Stimulated activated CD8-positive, alpha-beta memory T cell treated with anti-CD3 and anti-CD28 coated beads, Interleukin-15, amount 100 ng/mL, for 24 hours (primary cell): ENCODE measurements around the gene TXNRD2.
A peak's percentile ranks its signal among the peaks of the same experiment; 100 is the strongest.

ENCODE experiments used
- DNase-seq: peaks from one replicate; pipeline ENCODE4 v3.0.0-alpha.2; 2020; ENCODE audit warnings: low read depth

Gene TXNRD2

DNA sequence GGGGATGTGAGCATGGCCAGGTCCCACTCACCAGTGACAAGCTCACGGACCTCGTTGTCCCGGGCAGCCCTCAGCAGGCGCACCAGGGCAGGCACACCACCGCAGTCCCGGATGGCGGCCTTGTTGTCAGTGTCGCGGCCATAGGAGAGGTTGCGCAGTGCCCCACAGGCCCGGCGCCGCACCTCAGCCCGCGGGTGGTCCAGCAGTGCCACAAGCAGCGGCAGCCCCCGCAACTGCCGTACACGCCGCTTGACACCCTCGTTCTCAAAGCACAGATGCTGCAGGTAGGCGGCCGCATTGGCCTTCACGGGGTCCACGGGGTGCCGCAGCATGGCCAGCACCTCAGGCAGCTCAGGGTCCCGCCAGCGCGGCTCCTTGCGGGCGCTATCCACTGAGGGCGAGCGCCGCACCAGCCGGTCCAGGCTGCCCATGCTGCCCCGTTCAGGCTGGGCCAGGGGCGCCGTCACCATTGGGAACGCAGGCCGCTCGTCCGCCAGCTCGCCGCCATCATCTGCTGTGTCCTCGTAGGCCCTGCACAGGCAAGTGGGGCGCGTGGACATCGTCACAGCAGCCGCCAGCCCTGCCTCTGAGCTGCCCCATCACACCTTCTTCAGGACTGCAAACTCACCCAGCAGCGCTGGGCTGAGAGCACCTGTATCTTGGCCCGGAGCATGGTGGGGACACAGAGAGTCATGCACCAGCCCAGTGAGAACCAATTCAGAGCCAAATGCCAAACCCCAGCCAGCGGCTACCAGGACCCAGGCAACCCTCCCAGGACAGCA, 38.3 kb upstream of the TXNRD2 start:
- no peak for DNase-seq

DNA sequence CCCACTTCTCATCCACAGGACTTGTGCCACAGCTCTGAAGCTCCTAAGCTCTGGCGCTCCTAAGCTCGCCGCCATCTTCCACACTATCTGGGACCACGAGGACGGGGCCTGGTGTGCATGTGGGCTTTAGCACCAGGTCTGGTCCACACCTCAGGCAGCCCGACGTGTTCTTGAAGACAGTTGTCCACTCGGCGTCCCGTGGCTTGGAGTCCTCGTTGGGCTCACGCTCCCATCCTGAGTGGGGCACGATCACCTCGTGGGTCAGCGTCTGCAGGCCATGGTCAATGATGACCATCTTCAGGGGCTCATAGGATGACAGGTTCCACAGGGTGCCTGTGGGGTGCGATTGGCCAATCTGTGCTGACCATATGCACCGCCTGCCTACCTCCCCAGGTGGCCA, 37.1 kb upstream of the TXNRD2 start:
- DNase-seq, result no peak

DNA sequence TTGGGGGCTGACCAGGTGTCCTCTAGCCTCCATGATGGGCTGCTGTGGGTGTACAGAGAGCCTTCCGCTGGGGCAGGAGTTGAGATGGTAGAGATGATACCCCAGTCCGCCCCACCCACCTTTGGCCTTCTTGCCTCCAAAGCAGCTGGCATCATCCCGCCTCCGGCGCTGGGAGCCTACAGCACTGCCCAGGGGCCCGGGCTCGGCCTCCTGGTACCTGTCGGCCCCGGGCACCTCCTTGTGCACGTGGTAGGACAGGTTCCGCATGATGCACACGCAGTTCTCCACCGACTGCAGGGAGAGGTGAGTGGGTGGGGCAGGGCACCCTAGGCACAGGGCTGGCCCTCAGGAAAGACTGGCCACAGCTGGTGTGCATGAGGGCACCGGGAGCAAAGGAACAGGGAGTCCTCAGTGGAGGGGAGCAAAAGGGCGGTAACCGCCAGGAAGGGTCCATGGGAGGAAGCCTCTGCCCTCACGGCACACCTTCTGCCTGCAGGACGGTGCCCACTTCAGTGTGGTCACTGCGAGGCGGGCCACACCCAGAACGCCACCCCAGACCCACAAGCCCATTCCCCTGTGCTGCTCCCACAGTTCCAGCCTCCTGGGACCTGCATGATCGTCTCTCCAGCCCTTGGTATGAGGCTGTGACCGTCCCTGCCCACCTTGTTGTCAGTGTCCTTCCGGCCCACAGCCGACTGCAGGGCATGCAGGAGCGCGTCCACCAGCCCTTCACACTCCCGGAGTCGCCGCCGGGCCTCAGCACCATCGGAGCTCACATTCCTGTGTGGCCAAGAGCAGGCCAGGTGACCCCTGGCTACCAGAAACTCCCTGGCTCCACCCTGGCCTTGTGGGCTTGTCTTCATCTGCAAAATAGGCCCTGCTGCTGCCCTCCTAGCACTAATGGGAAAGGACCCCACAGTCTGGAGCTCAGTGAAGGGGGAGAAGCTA, 36.0 kb upstream of the TXNRD2 start:
- no peak for DNase-seq

DNA sequence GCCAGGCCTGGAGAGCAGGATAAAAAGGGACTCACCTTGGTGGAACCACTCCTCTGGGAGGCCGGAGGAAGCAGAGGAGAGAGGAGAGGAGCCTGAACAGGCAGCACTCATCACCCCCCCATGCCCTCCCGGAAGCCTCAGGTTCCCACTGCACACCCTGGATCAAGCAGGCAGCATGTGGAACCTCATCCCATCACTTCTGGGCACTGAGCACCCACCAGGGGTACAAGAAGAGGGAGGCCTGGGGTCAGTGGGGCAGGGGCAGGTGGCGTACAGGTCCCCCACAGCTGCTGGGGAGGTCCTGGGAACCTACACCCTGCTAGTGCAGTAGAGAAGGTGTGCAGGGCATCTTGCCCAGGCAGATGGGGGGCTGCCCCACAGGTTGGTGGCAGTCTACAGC, 35.1 kb upstream of the TXNRD2 start:
- no peak for DNase-seq

DNA sequence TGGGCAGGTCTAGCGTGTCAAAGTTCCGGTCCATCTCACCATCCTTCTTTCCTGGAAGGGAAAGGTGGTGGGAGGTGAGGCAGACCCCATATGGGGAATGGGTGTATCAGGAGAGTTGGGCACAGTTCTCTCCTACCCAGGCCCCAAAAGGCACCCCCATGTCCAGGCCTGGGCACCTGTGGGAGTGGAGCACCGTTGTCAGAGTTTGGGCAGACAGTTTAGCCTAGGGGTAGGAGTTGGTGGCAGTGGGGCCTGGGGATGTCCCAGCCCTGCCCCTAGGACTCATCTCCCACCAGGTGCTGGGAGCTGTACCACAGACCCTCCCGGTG, 34.1 kb upstream of the TXNRD2 start:
- no peak for DNase-seq

DNA sequence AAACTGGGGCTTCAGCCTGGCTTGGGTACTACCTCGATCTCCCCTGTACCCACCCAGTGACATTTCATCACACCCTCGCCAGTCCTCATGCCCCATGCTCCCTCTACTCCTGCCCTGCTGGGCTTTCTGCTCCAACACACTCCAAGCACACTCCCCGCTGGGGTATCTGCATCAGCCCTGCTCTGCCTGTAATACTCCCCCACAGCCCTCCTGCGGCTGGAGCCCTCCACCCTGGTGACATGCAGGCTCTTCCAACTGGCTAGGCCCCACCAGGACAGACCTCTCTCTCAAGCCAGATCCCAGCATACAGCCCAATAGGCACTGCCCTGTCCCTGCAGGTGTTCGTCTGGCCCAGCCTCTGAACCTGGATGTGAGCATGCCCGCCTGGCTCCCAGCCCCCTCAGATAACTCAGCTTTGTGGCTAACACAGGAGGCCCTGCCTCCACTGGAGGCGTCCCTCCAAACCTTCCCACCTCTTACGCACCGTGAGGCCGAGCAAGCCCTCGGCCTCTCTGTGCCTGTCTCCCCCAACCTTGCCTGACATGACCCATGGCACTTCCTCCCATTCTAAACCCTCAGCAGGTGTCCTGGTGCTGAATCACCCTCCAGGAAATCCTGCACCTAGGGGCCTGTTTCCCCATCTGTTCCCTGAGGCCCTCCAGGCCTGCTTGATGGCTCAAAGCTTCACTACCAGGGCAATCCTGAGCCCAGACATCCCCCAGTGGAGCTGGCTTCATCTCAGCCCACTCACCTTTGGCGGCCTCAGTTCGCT, 33.5 kb upstream of the TXNRD2 start:
- no peak for DNase-seq

DNA sequence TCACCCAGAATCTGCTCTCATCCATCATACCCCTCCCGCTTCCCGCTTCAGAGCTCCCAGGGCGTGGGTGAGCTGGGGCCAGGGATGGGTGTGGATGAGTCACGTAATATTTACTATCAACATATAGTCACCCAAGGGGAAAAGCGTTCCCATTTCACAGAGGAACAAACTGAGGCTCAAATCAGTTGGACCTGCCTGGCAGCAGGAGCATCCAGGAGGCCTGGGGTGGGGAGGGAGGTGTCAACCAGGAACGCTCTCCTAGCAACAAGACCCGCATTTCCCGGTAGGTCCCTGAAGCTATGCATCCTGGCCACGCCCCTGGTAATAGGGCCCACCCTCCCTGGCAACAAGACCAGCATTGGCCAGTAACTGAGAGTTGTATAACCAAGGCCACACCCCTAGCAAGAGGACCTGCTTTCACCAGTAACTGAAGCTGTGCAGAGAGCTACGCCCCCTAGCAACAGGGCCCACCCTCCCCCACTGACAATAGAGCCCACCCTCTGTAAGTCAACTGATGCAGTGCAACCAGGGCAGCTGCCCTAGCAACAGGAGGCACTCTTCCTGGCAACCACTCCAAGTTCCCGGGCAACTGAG, 32.7 kb upstream of the TXNRD2 start:
- DNase-seq, result no peak

DNA sequence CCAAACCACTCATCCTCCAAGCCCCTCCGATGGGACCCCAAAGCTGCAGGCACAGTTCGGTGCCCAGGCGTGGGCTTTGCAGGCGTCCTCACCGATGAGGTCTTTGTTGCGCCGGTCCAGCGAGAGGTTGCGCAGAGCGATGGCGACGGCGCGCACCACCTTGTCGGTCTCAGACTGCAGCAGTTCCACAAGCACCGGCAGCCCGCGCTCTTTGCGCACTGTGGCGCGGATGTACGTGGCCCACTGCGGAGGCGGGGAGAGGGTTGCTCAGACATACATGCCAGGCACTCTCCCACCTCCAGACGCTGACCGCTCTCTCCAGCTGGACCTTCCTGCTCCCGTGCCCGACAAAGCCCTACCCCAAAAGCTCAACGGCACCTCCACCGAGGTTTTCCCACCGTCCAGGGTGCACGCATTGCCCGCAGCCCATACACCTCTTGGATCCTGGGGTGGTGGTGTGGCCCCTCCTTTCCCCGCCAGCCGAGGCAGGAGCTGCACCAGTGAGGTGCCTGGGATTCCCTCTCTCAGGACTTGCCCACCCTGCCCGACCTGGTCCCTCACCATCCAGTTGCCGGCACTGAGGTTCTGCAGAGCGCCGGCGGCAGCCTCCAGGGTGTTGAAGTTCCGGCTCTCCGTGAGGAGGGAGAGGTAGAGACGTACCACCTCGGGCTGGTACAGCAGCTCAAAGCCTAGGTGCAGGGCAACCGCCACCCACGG, 32.1 kb upstream of the TXNRD2 start:
- DNase-seq, result no peak

DNA sequence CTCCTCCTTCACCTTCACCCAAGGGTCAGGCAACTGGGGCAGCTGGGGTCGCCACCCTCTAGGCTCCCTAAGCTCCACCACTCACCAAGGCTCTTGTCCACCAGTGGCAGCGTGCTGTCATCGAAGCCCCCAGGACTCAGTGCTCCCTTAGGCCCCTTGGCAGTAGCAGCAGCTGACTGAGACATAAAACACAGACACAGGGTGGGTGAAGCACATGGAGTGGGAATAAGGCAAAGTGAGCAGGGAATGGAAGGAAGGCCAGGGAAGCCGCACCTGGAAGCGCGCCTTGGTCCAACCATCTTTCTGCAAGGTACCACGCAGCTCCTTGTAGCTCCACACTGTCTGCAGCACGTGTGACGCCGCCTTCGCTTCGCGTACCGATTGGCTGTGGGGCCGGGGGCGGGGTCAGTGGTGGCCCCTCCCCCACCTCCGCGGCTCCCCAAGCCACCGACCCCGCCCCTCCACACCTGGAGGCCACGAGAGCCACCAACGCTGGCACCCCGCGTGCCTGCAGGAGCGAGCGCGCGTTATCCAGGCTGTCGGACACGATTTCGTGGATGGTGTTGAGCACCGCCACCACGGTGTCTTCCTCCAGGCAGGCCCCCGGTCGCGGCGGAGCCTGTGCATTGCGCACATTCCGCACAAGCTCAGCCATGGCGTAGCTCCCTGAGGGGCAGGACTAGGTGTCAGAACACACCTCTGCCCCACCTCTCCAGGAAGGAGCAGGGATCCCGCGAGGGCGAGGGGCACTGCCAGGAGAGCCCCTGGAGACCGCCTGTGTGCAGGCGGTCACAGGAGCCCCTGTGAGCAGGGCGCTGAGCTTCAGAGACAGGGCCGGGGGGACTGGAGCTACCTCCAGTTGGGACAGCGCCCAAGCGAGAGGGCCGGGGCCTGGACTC, 31.3 kb upstream of the TXNRD2 start:
- DNase-seq, result no peak

DNA sequence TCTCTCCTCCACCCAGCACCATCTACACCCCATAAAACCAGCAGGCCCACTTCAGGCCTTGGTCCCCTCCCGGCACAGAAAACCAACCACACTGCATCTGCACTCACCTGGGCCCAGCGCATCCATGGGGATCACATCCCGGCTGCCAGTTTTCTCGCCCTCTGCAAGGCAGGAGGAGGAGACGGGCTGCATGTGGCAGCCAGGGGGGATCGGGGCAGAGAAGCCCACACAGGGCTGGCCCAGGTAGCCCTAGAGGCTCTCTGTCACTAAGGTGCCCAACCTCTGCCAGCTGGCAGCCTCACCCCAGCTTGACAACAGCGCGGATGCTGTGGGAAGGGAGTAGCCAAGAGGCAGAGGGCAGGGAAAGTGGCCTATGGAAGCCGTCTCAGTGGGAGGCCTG, 30.6 kb upstream of the TXNRD2 start:
- DNase-seq, result no peak

DNA sequence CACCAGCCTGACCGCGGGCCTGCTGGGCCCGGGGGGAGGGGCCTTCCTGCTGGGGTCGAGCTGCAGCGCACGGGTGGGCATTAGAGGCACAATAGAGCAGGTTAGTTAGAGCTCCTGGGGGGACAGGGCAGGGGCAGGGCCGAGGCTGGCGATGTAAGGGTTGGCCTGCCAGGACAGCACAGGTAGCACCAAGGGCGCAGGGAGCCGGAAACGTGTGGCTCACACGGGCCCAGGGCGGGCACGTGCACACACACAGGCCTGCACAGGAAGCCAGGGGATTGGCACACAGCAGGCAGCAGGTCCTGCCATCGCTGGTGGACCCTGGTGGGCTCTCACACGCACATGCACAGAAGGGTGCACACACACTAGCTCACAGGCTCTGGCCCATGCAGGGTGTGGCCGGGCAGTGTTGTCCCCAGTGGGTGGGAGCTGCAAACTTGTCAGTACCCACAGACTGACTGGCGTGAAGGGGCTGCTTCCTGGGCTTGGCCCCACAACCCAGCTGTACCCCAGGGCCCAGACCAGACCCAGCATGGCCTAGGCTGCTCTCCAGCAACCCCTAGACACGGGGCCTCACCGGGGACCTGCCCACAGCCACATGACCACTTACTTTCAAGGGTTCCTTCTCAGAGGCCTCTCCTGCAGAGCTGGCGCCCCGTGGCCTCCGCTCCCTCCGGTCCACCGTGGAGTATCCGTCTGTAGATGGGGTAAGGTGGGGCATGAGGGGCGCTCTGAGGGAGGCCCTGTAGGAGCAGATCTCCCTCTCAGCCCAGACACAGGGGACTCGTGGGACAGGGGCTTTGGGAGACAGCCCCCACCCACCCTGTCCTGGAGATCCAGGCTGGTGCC, 29.9 kb upstream of the TXNRD2 start:
- DNase-seq, result no peak

DNA sequence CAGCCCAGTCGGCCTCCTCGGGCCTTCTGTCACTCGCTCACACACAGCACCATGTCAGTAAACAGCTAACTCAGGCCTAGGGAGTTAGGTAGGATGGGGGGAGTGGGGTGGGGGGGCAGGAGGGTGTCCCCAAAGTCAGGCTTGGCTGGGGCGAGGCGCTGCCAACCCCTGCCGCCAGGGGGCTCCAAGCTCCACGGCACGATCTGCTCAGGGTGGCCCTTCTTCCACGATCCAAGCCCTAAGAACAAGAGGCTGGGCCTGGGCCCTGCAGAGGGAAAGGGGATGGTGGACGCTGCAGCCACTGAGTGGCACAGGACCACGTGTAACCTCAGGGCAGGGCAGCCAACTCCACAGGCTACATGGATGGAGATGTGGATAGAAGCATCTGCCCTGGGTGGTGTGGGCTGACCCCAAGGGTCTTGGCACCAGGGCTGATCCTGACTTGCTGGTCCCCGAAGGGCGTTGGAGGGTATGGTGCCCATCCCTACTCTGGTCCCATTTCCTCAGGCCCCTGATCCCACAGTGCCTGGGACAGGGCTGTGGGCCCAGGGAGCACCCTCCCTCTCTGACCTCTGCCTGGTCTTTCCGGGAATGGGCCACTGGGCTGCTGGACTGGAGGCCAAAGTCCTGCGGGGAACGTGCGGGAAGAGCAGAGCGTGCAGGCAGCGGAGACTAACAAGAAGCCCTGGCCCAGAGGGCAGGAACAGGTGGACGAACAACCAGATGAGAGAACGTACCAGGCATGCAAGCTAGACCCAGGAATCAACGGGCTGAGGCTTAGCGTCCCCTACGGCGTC, 29.1 kb upstream of the TXNRD2 start:
- DNase-seq, result peak; percentile 70

DNA sequence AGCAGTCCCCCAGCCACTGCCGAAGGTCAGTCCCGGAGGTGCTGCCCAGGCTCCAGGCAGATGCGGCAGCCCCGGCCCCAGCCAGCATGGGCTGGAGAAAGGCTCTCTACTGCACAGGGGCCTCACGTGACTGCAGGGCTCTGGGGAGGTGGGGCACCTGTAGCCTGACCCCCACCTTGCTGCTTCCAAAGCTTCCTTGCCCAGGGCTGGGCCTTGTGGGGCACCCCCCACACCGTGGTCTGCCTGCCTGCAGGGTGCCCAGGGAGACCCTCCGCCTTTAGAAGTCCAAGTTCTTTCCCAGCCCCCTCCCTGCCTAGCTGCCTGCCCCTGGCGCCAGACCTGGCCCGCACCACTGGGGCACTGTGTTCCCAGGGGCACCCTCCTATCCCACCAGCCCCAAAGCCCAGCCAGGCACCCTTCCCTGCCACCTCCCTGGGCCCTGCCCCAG, 28.4 kb upstream of the TXNRD2 start:
- DNase-seq, result no peak

DNA sequence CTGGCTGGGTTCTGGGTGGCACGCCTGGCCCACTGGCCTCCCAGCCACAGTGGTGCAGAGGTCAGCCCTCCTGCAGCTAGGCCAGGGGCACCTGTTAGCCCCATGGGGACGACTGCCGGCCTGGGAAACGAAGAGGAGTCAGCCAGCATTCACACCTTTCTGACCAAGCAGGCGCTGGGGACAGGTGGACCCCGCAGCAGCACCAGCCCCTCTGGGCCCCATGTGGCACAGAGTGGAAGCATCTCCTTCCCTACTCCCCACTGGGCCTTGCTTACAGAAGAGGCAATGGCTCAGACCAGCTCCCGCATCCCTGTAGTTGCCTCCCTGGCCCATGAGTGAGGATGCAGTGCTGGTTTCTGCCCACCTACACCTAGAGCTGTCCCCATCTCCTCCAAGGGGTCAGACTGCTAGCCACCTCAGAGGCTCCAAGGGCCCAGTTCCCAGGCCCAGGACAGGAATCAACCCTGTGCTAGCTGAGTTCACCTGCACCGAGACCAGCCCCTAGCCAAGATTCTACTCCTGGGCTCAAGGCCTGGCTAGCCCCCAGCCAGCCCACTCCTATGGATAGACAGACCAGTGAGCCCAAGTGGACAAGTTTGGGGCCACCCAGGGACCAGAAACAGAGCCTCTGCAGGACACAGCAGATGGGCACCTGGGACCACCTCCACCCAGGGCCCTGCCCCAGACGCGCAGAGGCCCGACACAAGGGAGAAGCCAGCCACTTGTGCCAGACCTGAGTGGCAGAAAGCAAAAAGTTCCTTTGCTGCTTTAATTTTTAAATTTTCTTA, 27.7 kb upstream of the TXNRD2 start:
- no peak for DNase-seq

DNA sequence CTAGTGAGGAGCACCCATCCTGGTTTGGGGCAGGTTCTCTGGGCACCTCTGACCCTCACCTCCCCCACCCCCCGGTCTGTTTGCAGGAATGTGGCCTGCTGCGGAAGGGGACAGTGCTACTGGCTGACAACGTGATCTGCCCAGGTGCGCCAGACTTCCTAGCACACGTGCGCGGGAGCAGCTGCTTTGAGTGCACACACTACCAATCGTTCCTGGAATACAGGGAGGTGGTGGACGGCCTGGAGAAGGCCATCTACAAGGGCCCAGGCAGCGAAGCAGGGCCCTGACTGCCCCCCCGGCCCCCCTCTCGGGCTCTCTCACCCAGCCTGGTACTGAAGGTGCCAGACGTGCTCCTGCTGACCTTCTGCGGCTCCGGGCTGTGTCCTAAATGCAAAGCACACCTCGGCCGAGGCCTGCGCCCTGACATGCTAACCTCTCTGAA, 26.9 kb upstream of the TXNRD2 start:
- no peak for DNase-seq

DNA sequence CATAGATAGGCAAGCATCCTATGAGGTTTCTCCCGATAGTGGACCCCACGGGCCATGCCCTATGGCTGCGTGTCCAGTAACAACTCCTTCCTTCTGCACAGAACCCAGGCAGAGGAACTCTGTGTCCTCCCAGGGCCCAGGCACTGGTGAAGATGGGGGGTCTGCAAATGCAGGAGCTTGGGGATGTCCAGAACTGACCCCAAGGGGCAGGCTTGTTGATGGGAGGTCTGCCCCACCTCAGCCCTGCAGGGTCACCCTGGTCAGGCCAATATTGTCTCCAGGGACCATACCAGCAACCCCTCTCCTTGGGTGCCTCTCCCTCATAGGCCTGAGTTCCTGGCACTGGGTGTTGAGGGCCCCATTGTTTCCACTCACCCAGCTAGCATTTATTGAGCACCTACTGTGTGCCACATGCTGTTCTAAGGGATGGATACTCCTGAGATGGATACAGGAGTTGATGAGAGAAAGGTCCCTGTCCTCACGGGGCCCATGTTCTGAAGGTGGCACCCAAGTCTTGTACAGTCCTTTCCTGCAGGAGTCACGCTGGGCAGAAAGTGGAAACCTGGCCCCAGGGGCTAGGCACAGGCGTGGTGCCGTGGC, 26.3 kb upstream of the TXNRD2 start:
- DNase-seq, result no peak
